LNCaP clone FGC (cell line): ENCODE results near the gene SLC9A7.

Source experiments
- DNase-seq: peaks from one replicate; pipeline ENCODE4 v3.0.0-alpha.2; 2011; ENCODE audit warnings: low read depth
- H3K4me3 ChIP-seq: 2 replicates; pipeline ENCODE4 v1.5.1; 2011; ENCODE audit warnings: mild to moderate bottlenecking, low read depth, low read length, control low read depth
- CTCF ChIP-seq: IDR thresholded peaks from 2 replicates; pipeline ENCODE4 v1.5.1; 2012; ENCODE audit warnings: mild to moderate bottlenecking; ENCODE audit not compliant: control insufficient read depth, insufficient read depth; ENCODE audit errors: extremely low read depth

Gene SLC9A7

GRCh38 chrX:46617906-46618305, 141.0 kb downstream of the SLC9A7 start:
- DNase-seq: no peak
- no peak for TF ChIP-seq CTCF

GRCh38 chrX:46611658-46612362, 147.1 kb downstream of the SLC9A7 start:
- no peak overlapping the region for H3K4me3 ChIP-seq
- no peak for DNase-seq
- no peak for TF ChIP-seq CTCF

More at GRCh38 chrX:46617906-46618305, 141.0 kb downstream of the SLC9A7 start:
- no peak overlapping the region for H3K4me3 ChIP-seq

- H3K4me3 ChIP-seq: no peak overlapping the region
- no peak for TF ChIP-seq CTCF
- no peak for DNase-seq
Measured at GRCh38 chrX:46610070-46610658, 148.8 kb downstream of the SLC9A7 start.

- no peak for DNase-seq
- TF ChIP-seq CTCF: no peak
- H3K4me3 ChIP-seq: no peak overlapping the region
Measured at GRCh38 chrX:46607916-46608315, 151.0 kb downstream of the SLC9A7 start.

- H3K4me3 ChIP-seq: no peak overlapping the region
- TF ChIP-seq CTCF: no peak
- DNase-seq: no peak
Measured at GRCh38 chrX:46602468-46603102, 156.3 kb downstream of the SLC9A7 start.

GRCh38 chrX:46601283-46601682, 157.6 kb downstream of the SLC9A7 start:
- DNase-seq: no peak
- no peak for TF ChIP-seq CTCF

More at GRCh38 chrX:46601283-46601682, 157.6 kb downstream of the SLC9A7 start:
- H3K4me3 ChIP-seq: no peak overlapping the region
